Measurements from ENCODE around the gene CLPTM1.
"Not testable (repeated sequence)": the region's sequence is repeated elsewhere in the genome, so short reads cannot be mapped to it uniquely, and the experiment has no call there.

The CLPTM1 gene

DNA sequence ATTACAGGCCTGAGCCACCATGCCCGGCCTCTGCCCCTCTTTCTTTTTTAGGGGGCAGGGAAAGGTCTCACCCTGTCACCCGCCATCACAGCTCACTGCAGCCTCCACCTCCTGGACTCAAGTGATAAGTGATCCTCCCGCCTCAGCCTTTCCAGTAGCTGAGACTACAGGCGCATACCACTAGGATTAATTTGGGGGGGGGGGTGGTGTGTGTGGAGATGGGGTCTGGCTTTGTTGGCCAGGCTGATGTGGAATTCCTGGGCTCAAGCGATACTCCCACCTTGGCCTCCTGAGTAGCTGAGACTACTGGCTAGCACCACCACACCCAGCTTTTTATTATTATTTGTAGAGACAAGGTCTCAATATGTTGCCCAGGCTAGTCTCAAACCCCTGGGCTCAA is 45.4 kb upstream of the CLPTM1 start (continued):
- TF ChIP-seq CSDC2 (CRISPR knock-in tag; IDR thresholded peaks at IDR 0.05), result no peak
- no peak for TF ChIP-seq GLIS3 (CRISPR knock-in tag; IDR thresholded peaks at IDR 0.05)
- TF ChIP-seq ZNF565 (CRISPR knock-in tag; conservative IDR thresholded peaks at IDR 0.05; ENCODE audit: low read depth), result no peak
- TF ChIP-seq, protein P1, sequence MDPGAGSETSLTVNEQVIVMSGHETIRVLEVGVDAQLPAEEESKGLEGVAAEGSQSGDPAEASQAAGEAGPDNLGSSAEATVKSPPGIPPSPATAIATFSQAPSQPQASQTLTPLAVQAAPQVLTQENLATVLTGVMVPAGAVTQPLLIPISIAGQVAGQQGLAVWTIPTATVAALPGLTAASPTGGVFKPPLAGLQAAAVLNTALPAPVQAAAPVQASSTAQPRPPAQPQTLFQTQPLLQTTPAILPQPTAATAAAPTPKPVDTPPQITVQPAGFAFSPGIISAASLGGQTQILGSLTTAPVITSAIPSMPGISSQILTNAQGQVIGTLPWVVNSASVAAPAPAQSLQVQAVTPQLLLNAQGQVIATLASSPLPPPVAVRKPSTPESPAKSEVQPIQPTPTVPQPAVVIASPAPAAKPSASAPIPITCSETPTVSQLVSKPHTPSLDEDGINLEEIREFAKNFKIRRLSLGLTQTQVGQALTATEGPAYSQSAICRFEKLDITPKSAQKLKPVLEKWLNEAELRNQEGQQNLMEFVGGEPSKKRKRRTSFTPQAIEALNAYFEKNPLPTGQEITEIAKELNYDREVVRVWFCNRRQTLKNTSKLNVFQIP (CRISPR knock-in tag; IDR thresholded peaks at IDR 0.05; ENCODE audit: borderline replicate concordance, low read depth), result no peak
- no peak for TF ChIP-seq ZFP3 (CRISPR knock-in tag; IDR thresholded peaks at IDR 0.05)
- TF ChIP-seq, protein P2, sequence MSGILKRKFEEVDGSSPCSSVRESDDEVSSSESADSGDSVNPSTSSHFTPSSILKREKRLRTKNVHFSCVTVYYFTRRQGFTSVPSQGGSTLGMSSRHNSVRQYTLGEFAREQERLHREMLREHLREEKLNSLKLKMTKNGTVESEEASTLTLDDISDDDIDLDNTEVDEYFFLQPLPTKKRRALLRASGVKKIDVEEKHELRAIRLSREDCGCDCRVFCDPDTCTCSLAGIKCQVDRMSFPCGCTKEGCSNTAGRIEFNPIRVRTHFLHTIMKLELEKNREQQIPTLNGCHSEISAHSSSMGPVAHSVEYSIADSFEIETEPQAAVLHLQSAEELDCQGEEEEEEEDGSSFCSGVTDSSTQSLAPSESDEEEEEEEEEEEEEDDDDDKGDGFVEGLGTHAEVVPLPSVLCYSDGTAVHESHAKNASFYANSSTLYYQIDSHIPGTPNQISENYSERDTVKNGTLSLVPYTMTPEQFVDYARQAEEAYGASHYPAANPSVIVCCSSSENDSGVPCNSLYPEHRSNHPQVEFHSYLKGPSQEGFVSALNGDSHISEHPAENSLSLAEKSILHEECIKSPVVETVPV (CRISPR knock-in tag; IDR thresholded peaks at IDR 0.05), result no peak
- TF ChIP-seq ZFP30 (CRISPR knock-in tag; IDR thresholded peaks at IDR 0.05), result no peak
- no peak for TF ChIP-seq ESRRG (CRISPR knock-in tag; IDR thresholded peaks at IDR 0.05)
- no peak for TF ChIP-seq TOX (CRISPR knock-in tag; IDR thresholded peaks at IDR 0.05; ENCODE audit: borderline replicate concordance)

DNA sequence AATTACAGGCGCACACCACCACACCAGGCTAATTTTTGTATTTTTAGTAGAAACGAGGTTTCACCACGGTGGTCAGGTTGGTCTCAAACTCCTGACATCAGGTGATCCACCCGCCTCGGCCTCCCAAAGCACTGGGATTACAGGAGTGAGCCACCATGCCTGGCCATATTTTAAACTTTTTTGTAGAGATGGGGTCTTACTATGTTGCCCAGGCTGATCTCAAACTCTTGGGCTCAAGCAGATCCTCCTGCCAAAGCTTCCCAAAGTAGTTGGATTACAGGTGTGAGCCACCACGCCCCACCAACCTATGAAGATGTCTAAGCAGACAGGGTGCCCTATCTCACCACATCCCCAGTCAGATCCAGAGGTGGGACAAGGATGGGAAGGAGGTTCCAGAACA is 43.3 kb upstream of the CLPTM1 start:
- not testable (repeated sequence) for ATAC-seq

DNA sequence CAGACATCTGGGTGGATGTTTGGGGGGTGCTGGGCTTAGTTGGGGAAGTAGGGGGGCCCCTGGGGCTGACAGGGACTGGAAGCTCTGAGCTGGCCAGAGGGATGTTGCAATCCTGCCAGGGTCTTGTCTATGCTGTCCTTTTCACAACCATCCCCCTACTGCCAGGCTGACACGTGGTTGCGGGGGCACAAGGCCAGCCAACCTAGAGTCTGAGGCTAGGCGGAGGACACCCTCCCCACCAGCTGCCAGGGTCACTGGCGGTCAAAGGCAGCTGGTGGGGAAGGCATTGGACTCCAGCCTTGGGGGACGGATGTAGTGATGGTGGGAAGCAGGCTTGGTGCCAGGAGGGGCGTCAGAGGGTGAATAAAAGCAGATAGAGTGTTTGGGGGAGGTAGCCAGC is 42.3 kb upstream of the CLPTM1 start:
- TF ChIP-seq, protein P3, sequence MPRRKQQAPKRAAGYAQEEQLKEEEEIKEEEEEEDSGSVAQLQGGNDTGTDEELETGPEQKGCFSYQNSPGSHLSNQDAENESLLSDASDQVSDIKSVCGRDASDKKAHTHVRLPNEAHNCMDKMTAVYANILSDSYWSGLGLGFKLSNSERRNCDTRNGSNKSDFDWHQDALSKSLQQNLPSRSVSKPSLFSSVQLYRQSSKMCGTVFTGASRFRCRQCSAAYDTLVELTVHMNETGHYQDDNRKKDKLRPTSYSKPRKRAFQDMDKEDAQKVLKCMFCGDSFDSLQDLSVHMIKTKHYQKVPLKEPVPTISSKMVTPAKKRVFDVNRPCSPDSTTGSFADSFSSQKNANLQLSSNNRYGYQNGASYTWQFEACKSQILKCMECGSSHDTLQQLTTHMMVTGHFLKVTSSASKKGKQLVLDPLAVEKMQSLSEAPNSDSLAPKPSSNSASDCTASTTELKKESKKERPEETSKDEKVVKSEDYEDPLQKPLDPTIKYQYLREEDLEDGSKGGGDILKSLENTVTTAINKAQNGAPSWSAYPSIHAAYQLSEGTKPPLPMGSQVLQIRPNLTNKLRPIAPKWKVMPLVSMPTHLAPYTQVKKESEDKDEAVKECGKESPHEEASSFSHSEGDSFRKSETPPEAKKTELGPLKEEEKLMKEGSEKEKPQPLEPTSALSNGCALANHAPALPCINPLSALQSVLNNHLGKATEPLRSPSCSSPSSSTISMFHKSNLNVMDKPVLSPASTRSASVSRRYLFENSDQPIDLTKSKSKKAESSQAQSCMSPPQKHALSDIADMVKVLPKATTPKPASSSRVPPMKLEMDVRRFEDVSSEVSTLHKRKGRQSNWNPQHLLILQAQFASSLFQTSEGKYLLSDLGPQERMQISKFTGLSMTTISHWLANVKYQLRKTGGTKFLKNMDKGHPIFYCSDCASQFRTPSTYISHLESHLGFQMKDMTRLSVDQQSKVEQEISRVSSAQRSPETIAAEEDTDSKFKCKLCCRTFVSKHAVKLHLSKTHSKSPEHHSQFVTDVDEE (CRISPR knock-in tag; IDR thresholded peaks at IDR 0.05), result no peak
- TF ChIP-seq ZNF565 (CRISPR knock-in tag; conservative IDR thresholded peaks at IDR 0.05; ENCODE audit: low read depth) (no peak), ZC3H10 (CRISPR knock-in tag; IDR thresholded peaks at IDR 0.05) (no peak), RARB (CRISPR knock-in tag; IDR thresholded peaks at IDR 0.05) (no peak), SNAI2 (CRISPR knock-in tag; IDR thresholded peaks at IDR 0.05) (no peak), ZNF8 (CRISPR knock-in tag; IDR thresholded peaks at IDR 0.05) (no peak)

DNA sequence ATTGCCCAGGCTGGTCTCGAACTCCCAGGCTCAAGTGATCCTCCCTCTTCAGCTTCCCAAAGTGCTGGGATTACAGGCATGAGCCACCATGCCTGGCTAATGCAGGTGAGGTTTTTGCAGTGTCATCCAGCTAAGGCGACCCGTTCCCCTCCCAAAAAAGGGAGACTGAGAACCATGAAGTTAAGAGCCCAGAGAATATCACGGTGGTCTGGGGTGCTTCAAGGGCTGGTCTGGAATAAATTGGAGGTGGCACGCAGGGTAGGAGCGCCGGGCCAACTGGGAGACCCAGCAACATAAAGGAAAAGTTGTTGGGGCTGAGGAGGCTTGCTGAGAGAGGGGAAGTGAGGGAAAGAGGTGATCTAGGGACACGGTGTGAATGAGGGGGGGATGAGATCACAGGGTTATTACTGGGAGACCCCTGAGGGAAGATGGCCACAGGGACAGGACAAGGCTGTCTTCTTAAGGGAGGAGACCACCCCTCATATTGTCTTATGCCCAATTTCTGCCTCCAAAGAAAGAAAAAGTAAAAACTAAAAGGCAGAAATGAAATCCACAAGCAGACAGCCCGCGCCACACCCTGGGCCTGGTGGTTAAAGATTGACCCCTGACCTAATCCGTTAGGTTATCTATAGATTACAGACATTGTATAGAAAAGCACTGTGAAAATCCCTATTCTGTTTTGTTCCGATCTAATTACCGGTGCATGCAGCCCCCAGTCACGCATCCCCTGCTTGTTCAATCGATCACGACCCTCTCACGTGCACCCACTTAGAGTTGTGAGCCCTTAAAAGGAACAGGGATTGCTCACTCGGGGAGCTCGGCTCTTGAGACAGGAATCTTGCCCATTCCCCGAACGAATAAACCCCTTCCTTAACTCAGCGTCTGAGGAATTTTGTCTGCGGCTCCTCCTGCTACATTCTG is 41.4 kb upstream of the CLPTM1 start:
- not testable (repeated sequence) for ATAC-seq

More for the DNA sequence above, 42.3 kb upstream of the CLPTM1 start:
- no peak for ATAC-seq

DNA sequence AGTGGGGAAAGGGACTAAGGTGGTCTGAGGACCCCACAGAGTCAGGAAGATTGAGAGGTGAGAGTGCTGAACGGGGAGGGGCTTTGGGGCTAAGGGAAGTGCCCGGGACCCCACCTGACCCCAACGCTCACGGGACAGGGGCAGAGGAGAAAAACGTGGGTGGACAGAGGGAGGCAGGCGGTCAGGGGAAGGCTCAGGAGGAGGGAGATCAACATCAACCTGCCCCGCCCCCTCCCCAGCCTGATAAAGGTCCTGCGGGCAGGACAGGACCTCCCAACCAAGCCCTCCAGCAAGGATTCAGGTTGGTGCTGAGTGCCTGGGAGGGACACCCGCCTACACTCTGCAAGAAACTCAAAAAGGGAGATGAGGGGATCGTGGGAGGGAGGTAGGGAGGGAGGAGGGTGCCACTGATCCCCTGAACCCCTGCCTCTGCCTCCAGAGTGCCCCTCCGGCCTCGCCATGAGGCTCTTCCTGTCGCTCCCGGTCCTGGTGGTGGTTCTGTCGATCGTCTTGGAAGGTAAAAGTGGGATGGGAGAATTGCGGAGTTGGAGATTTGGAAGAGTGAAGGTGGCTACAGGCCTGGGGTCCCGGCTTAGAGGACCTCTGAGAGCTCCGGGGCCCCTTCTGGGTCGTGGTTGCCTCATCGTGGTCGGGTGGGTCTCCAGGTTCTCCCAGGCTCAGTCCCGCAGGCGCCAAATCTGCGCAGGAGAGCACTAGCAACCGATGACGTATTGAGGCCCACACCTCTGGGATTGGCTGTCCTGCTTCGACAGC is 40.6 kb upstream of the CLPTM1 start, which contains the start of gene APOC1:
TSS of gene APOC1 (plus strand) at position 176 of the 774 bp plus-strand sequence. CDS start at position 460, 284 bp downstream.
- peak; percentile 94 for ATAC-seq

DNA sequence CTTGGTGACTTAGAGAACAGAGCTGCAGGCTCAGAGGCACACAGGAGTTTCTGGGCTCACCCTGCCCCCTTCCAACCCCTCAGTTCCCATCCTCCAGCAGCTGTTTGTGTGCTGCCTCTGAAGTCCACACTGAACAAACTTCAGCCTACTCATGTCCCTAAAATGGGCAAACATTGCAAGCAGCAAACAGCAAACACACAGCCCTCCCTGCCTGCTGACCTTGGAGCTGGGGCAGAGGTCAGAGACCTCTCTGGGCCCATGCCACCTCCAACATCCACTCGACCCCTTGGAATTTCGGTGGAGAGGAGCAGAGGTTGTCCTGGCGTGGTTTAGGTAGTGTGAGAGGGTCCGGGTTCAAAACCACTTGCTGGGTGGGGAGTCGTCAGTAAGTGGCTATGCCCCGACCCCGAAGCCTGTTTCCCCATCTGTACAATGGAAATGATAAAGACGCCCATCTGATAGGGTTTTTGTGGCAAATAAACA is 30.9 kb upstream of the CLPTM1 start:
- ATAC-seq, result no peak
- TF ChIP-seq ZFP30 (CRISPR knock-in tag; IDR thresholded peaks at IDR 0.05), result no peak
- no peak for TF ChIP-seq ISL1 (CRISPR knock-in tag; IDR thresholded peaks at IDR 0.05)
- TF ChIP-seq ZNF8 (CRISPR knock-in tag; IDR thresholded peaks at IDR 0.05), result no peak
- no peak for TF ChIP-seq CSDC2 (CRISPR knock-in tag; IDR thresholded peaks at IDR 0.05)
- TF ChIP-seq BACH2 (CRISPR knock-in tag; IDR thresholded peaks at IDR 0.05; ENCODE audit: borderline replicate concordance), result no peak
- TF ChIP-seq TOX (CRISPR knock-in tag; IDR thresholded peaks at IDR 0.05; ENCODE audit: borderline replicate concordance), result no peak
- TF ChIP-seq ZNF565 (CRISPR knock-in tag; conservative IDR thresholded peaks at IDR 0.05; ENCODE audit: low read depth), result no peak
- TF ChIP-seq, protein P1 (CRISPR knock-in tag; IDR thresholded peaks at IDR 0.05; ENCODE audit: borderline replicate concordance, low read depth), result no peak
- TF ChIP-seq ZFP3 (CRISPR knock-in tag; IDR thresholded peaks at IDR 0.05), result no peak
